Loucy (cell line): ENCODE measurements around the gene ROR1.
A peak's percentile ranks its signal among the peaks of the same experiment; 100 is the strongest.

ENCODE experiments used
- H2AFZ ChIP-seq: fragments of 200-600 bp; sonication (generic); 2 replicates; pipeline ENCODE4 v1.6.0; 2016; ENCODE audit warnings: antibody characterized with exemption, mild to moderate bottlenecking, low read length, moderate library complexity
- H3F3A ChIP-seq: fragments of 200-600 bp; 2 replicates; pipeline ENCODE4 v1.6.0; 2016; ENCODE audit warnings: antibody characterized with exemption, low read depth, mild to moderate bottlenecking
- H3K27me3 ChIP-seq: fragments of 200-600 bp; sonication (generic); 2 replicates; pipeline ENCODE4 v1.6.1; 2014; ENCODE audit warnings: low read length, mild to moderate bottlenecking; ENCODE audit not compliant: insufficient read depth, poor library complexity, severe bottlenecking
- H3K36me3 ChIP-seq: fragments of 200-600 bp; sonication (generic); 2 replicates; pipeline ENCODE4 v1.6.1; 2016; ENCODE audit warnings: low read length; ENCODE audit not compliant: insufficient read depth
- H3K4me1 ChIP-seq: fragments of 200-600 bp; sonication (generic); 2 replicates; pipeline ENCODE4 v1.5.1; 2014; ENCODE audit warnings: low read length, mild to moderate bottlenecking; ENCODE audit not compliant: insufficient read depth, poor library complexity, severe bottlenecking
- H3K4me2 ChIP-seq: fragments of 200-600 bp; sonication (generic); 2 replicates; pipeline ENCODE4 v1.6.0; 2014; ENCODE audit warnings: antibody characterized with exemption, low read length, low read depth, mild to moderate bottlenecking; ENCODE audit not compliant: poor library complexity, severe bottlenecking
- H3K4me3 ChIP-seq: fragments of 200-600 bp; sonication (generic); 2 replicates; pipeline ENCODE4 v1.5.1; 2014; ENCODE audit warnings: low read length, mild to moderate bottlenecking, mixed read lengths; ENCODE audit not compliant: poor library complexity, severe bottlenecking
- H3K79me2 ChIP-seq: fragments of 200-600 bp; sonication (generic); 2 replicates; pipeline ENCODE4 v1.6.1; 2014; ENCODE audit warnings: low read length; ENCODE audit not compliant: insufficient read depth
- H3K9ac ChIP-seq: fragments of 200-600 bp; sonication (generic); 2 replicates; pipeline ENCODE4 v1.6.0; 2014; ENCODE audit warnings: mild to moderate bottlenecking, low read depth, low read length, moderate library complexity; ENCODE audit not compliant: poor library complexity, severe bottlenecking
- H3K9me2 ChIP-seq: fragments of 200-600 bp; sonication (generic); replicated peaks from 2 replicates; pipeline ENCODE4 v1.6.1; 2016; ENCODE audit warnings: low read depth, low read length, mixed read lengths
- H3K9me3 ChIP-seq: fragments of 200-600 bp; sonication (generic); 2 replicates; pipeline ENCODE4 v1.6.1; 2014; ENCODE audit warnings: mild to moderate bottlenecking, antibody characterized with exemption, low read length, low read depth; ENCODE audit not compliant: insufficient read depth
- H4K20me1 ChIP-seq: fragments of 200-600 bp; sonication (generic); 2 replicates; pipeline ENCODE4 v1.6.0; 2014; ENCODE audit warnings: antibody characterized with exemption, low read length, mild to moderate bottlenecking; ENCODE audit not compliant: insufficient read depth, poor library complexity, severe bottlenecking
- CTCF ChIP-seq: fragments of 200-600 bp; sonication (generic); conservative IDR thresholded peaks from 2 replicates; pipeline ENCODE4 v1.5.1; 2014; ENCODE audit warnings: mild to moderate bottlenecking, antibody characterized with exemption, low read length
- EZH2phosphoT487 ChIP-seq: fragments of 200-600 bp; IDR thresholded peaks from 2 replicates; pipeline ENCODE4 v1.6.1; 2018; ENCODE audit warnings: antibody characterized with exemption, mild to moderate bottlenecking, moderate library complexity, borderline replicate concordance

The ROR1 gene

GRCh38 chr1:64166629-64167028 is 392.8 kb downstream of the ROR1 start:
- Histone ChIP-seq H3F3A (no peaks in the 10 kb centered on the region), H3K79me2 (no peaks in the 10 kb centered on the region), H3K36me3 (no peaks in the 10 kb centered on the region), H3K27me3 (no peaks in the 10 kb centered on the region), H3K4me2 (no peak overlapping the region), H3K4me3 (no peak overlapping the region), H4K20me1 (no peaks in the 10 kb centered on the region), H2AFZ (no peak overlapping the region), H3K9me2 (no peaks in the 10 kb centered on the region), H3K9me3 (no peaks in the 10 kb centered on the region), H3K4me1 (peaks cover 2% of the 10 kb centered on the region), H3K9ac (no peak overlapping the region)
- TF ChIP-seq CTCF (no peak), EZH2phosphoT487 (no peak)

DNA sequence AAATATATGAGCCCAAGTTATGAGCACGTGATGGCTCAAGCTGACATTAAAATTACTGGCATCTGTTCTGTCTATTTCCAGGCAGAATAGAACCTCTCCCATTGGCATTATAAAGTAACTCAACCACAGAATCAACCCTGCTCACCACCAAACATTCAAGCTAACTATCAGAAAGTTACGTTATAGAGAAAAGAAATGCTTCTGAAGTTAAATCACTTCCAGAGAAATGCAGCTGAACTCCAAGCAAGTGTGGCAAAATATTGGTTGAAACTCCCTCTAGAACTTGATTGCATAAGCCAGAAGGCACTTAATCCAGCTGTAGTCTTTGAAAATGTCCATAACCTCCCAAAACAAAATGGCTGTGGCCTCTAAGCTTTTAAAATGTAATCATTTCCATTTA is 393.4 kb downstream of the ROR1 start:
- H3K9me3 ChIP-seq, result no peaks in the 10 kb centered on the region
- no peaks in the 10 kb centered on the region for H3K36me3 ChIP-seq
- H4K20me1 ChIP-seq, result no peaks in the 10 kb centered on the region
- no peak overlapping the region for H2AFZ ChIP-seq
- no peaks in the 10 kb centered on the region for H3F3A ChIP-seq
- H3K4me1 ChIP-seq, result peaks cover 4% of the 10 kb centered on the region
- no peak overlapping the region for H3K9ac ChIP-seq
- TF ChIP-seq EZH2phosphoT487 (no peak), CTCF (no peak)
- H3K9me2 ChIP-seq, result no peaks in the 10 kb centered on the region
- H3K79me2 ChIP-seq, result no peaks in the 10 kb centered on the region
- H3K4me2 ChIP-seq, result no peak overlapping the region
- H3K27me3 ChIP-seq, result no peaks in the 10 kb centered on the region
- H3K4me3 ChIP-seq, result no peak overlapping the region

- no peaks in the 10 kb centered on the region for H3K79me2 ChIP-seq
- H3K4me1 ChIP-seq, result peaks cover 4% of the 10 kb centered on the region
- H3K36me3 ChIP-seq, result no peaks in the 10 kb centered on the region
- H3K4me2 ChIP-seq, result no peak overlapping the region
- no peaks in the 10 kb centered on the region for H3K9me2 ChIP-seq
- H4K20me1 ChIP-seq, result no peaks in the 10 kb centered on the region
- TF ChIP-seq CTCF, result no peak
- no peak for TF ChIP-seq EZH2phosphoT487
- no peaks in the 10 kb centered on the region for H3K27me3 ChIP-seq
- no peaks in the 10 kb centered on the region for H3K9me3 ChIP-seq
- no peak overlapping the region for H3K9ac ChIP-seq
- H2AFZ ChIP-seq, result peak overlapping the region; percentile 53; the same call in 1 of the 2 replicates
- H3K4me3 ChIP-seq, result no peak overlapping the region
- H3F3A ChIP-seq, result no peaks in the 10 kb centered on the region
These were observed 397.4 kb downstream of the ROR1 start for GRCh38 chr1:64171246-64171645.
